Measurements from ENCODE around the gene ARFIP2. TPM values are rescaled to one million over a fixed set of nuclear protein-coding genes. Genes with fewer than 3 reads are reported as not detected.

ARFIP2 gene
- polyA plus RNA-seq, 1 of the 3 experiments (the other 2 are of a cell fraction) = 128 TPM

DNA sequence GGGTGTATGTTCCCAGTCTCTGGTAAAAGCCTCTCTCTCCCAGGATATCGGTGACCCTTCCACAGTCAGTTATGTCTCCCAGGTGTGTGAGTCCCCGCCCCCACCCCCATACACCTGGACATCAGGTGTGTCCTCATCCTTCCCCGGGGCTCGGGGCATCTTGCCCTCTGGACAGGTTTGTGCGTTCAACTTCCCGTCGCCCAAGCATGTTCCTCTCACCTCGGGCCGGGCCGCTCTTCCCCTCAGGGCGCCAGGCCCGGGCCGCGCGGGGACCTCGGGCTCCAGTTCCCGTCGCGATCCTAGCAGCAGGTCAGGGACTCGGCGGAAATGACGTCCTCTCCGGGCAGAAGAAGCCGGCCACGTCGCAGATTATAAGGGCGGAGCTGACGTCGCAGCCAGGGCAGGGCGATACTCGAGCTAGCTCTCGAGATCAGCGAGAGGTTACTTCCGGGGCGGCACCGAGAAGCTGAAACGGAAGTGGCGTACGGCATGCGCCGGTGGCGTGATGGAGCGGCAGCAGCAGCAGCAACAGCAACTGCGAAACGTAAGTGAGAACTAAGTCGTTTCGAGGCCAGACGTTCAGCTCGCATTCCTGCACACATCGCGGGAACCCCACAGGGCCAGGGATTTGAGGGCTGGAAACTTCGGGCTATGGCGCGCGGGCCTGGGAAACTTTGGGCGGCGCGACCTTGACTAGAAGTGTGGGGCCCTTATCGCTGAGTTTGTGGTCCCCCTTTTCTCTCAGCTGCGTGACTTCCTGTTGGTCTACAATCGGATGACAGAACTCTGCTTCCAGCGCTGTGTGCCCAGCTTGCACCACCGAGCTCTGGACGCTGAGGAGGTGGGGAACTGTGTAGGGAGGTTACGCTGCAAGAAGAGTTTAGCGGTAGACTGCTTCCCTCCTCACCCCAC is at the start of gene ARFIP2, which contains the start of gene TIMM10B (continued):
- TF ChIP-seq TEAD4 (IDR thresholded peaks at IDR 0.05; ENCODE audit: borderline replicate concordance, insufficient read depth) (no peak), EP300 (IDR thresholded peaks at IDR 0.05; ENCODE audit: borderline replicate concordance in 1 of 2, low read depth in 1 of 2, low read length in 1 of 2) (no peak), TAF1 (IDR thresholded peaks at IDR 0.05; ENCODE audit: borderline replicate concordance, low read depth, low read length) (peak; percentile 80; the same call in 1 of the 2 replicates), JUND (IDR thresholded peaks at IDR 0.05) (no peak), NRF1 (IDR thresholded peaks at IDR 0.05; ENCODE audit: low read depth, low read length) (peak; percentile 26; the same call in 1 of the 2 replicates), RAD21 (IDR thresholded peaks at IDR 0.05; ENCODE audit: low read length) (no peak), EZH2phosphoT487 (IDR thresholded peaks at IDR 0.05; ENCODE audit: borderline replicate concordance, low read depth) (no peak), GATA2 (CRISPR knock-in tag; IDR thresholded peaks at IDR 0.05) (no peak), GABPA (IDR thresholded peaks at IDR 0.05; ENCODE audit: low read depth) (peak; percentile 96), TCF12 (IDR thresholded peaks at IDR 0.05) (peak; percentile 19; the same call in 1 of the 2 replicates), RXRA (IDR thresholded peaks at IDR 0.05; ENCODE audit: borderline replicate concordance, low read depth) (no peak)
- TF ChIP-seq, protein P1, sequence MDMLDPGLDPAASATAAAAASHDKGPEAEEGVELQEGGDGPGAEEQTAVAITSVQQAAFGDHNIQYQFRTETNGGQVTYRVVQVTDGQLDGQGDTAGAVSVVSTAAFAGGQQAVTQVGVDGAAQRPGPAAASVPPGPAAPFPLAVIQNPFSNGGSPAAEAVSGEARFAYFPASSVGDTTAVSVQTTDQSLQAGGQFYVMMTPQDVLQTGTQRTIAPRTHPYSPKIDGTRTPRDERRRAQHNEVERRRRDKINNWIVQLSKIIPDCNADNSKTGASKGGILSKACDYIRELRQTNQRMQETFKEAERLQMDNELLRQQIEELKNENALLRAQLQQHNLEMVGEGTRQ (IDR thresholded peaks at IDR 0.05; ENCODE audit: borderline replicate concordance, low read depth, low read length) = no peak
- TF ChIP-seq, protein P2, sequence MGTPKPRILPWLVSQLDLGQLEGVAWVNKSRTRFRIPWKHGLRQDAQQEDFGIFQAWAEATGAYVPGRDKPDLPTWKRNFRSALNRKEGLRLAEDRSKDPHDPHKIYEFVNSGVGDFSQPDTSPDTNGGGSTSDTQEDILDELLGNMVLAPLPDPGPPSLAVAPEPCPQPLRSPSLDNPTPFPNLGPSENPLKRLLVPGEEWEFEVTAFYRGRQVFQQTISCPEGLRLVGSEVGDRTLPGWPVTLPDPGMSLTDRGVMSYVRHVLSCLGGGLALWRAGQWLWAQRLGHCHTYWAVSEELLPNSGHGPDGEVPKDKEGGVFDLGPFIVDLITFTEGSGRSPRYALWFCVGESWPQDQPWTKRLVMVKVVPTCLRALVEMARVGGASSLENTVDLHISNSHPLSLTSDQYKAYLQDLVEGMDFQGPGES (IDR thresholded peaks at IDR 0.05; ENCODE audit: low read depth, low read length) = no peak

DNA sequence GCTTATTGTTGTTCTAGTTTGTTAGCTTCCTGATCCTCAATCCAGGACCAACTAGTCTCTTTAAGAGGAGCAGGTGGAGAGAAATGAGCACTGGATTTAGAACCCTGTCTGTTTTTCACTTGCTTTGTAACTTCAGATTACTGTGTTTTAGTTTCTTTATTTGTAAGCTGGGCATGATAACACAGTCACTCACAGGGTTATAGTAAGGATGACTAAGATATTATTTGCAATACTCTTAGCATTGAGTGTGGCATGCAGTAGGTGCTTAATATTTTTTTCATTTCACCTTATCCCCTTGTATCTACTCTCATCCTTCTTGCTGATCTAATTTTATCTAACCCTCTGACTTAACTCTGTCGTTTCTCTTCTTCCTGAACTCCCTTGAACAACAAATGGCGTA is 49.7 kb upstream of the ARFIP2 start:
- ChIA-PET CTCF (interaction anchor here (0.6 to 6.0 kb wide), 66 partner anchors 8 to 227 kb away, joined by 3 to 60 read pairs (median 5); partner anchors contain the start of genes DCHS1, ILK, MRPL17 and TAF10), POLR2A (interaction anchor here (0.7 to 1.6 kb wide), 2 partner anchors 81 to 150 kb away, joined by 3 to 5 read pairs; partner anchors contain the start of gene TAF10)
- Histone ChIP-seq H3K9me3 (no peaks in the 10 kb centered on the region), H3K4me2 (no peak overlapping the region), H3K27ac (ENCODE audit: low read depth in 2 of 2, low read length in 1 of 2) (no peak overlapping the region), H3K9ac (no peak overlapping the region), H3F3A (replicated peaks; ENCODE audit: insufficient read depth) (no peaks in the 10 kb centered on the region), H2AFZ (ENCODE audit: low read depth) (no peak overlapping the region), H4K20me1 (ENCODE audit: insufficient read depth) (no peaks in the 10 kb centered on the region), H3K9me2 (no peaks in the 10 kb centered on the region), H3K27me3 (ENCODE audit: insufficient read depth) (no peaks in the 10 kb centered on the region), H3K36me3 (replicated peaks in 1 of 2; ENCODE audit: control insufficient read depth in 1 of 2, insufficient read depth in 2 of 2, low read length in 1 of 2) (peaks cover 0 to 18% of the 10 kb centered on the region in 2 experiments), H3K4me1 (ENCODE audit: control insufficient read depth in 1 of 2, insufficient read depth in 2 of 2, low read depth in 1 of 2, low read length in 1 of 2) (peaks cover 0 to 3% of the 10 kb centered on the region in 2 experiments; a peak in 2 of 4 replicates), H3K79me2 (ENCODE audit: insufficient read depth) (no peaks in the 10 kb centered on the region), H3K4me3 (ENCODE audit: low read depth in 2 of 2, low read length in 1 of 2) (no peak overlapping the region)
- no peak for DNase-seq
- WGBS (ENCODE audit: low lambda C conversion rate) = 97% methylated on average over 2 of the region's 2 CpGs
- TF ChIP-seq GATA2 (CRISPR knock-in tag; IDR thresholded peaks at IDR 0.05) (no peak), MEF2A (IDR thresholded peaks at IDR 0.05; ENCODE audit: borderline replicate concordance, low read depth) (no peak), RXRA (IDR thresholded peaks at IDR 0.05; ENCODE audit: borderline replicate concordance, low read depth) (no peak)
- TF ChIP-seq, protein P2 (IDR thresholded peaks at IDR 0.05; ENCODE audit: low read depth, low read length) = no peak
